ACC112 (cell line): ENCODE data around the gene CALML5.

Experiments used
- H2AFZ ChIP-seq: fragments of 200-600 bp; sonication (generic); one replicate; pipeline ENCODE4 v1.6.0; 2017; ENCODE audit warnings: antibody characterized with exemption, low read length; ENCODE audit not compliant: unreplicated experiment
- H3K27ac ChIP-seq: fragments of 200-600 bp; sonication (generic); 2 replicates; pipeline ENCODE4 v1.5.1; 2014; ENCODE audit warnings: low read depth, mild to moderate bottlenecking, antibody characterized with exemption, low read length, moderate library complexity
- H3K27me3 ChIP-seq: fragments of 200-600 bp; sonication (generic); 2 replicates; pipeline ENCODE4 v1.6.1; 2014; ENCODE audit warnings: mild to moderate bottlenecking, antibody characterized with exemption, low read length, moderate library complexity, mixed read lengths; ENCODE audit not compliant: insufficient read depth
- H3K36me3 ChIP-seq: fragments of 200-600 bp; sonication (generic); 2 replicates; pipeline ENCODE4 v1.6.1; 2016; ENCODE audit warnings: mild to moderate bottlenecking, antibody characterized with exemption, low read length, moderate library complexity, mixed read lengths; ENCODE audit not compliant: insufficient read depth
- H3K4me1 ChIP-seq: fragments of 200-600 bp; sonication (generic); one replicate; pipeline ENCODE4 v1.6.1; 2016; ENCODE audit warnings: low read length, mixed read lengths; ENCODE audit not compliant: insufficient read depth, unreplicated experiment, control insufficient read depth
- H3K4me3 ChIP-seq: fragments of 200-600 bp; sonication (generic); 2 replicates; pipeline ENCODE4 v1.5.1; 2014; ENCODE audit warnings: mild to moderate bottlenecking, low read depth, low read length
- H3K79me2 ChIP-seq: fragments of 200-600 bp; sonication (generic); one replicate; pipeline ENCODE4 v1.6.0; 2016; ENCODE audit warnings: low read length; ENCODE audit not compliant: control insufficient read depth, unreplicated experiment, insufficient read depth

CALML5 gene

DNA sequence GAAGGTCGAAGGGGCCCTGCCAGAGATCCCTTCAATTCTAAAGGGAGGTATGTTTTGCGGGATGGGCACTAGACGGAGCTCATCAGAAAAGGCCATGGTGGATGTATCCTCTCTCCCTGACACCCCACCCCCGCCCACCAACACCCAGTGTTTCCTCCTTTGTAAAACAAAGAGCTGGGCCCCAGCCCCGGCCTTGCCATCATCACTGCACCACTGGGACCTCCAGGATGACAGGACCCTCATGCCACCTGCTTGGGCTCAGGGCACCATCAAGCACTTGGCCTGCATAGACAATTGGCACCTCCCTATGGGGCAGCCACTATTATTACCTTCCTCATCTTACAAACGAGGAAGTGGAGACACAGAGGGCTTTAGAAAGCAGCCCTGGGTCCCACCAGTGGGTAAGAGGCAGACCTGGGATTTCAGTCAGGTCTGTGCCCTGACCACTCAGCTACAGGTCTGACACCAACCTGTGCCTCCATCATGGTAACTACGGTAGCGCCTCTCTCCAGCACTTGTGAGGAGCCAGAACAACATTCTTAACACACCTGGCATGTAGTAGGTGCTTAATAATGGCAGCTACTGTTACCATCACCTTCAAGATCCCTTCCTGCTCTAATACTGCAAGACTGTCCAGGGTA, 27.4 kb upstream of the CALML5 start:
- H3K79me2 ChIP-seq: no peaks in the 10 kb centered on the region
- H3K27ac ChIP-seq: no peak overlapping the region
- no peak overlapping the region for H3K4me3 ChIP-seq
- 0 out of 2 replicates have a peak, but pooled peaks cover 5% of the 10 kb centered on the region for H3K27me3 ChIP-seq
- no peaks in the 10 kb centered on the region for H3K36me3 ChIP-seq
- H2AFZ ChIP-seq: no peak overlapping the region
- no peaks in the 10 kb centered on the region for H3K4me1 ChIP-seq

GRCh38 chr10:5525561-5526341, 26.4 kb upstream of the CALML5 start:
- Histone ChIP-seq H3K27ac (no peak overlapping the region), H2AFZ (no peak overlapping the region), H3K36me3 (no peaks in the 10 kb centered on the region), H3K79me2 (no peaks in the 10 kb centered on the region), H3K4me1 (no peaks in the 10 kb centered on the region), H3K4me3 (no peak overlapping the region), H3K27me3 (0 out of 2 replicates have a peak, but pooled peaks cover 5% of the 10 kb centered on the region)

DNA sequence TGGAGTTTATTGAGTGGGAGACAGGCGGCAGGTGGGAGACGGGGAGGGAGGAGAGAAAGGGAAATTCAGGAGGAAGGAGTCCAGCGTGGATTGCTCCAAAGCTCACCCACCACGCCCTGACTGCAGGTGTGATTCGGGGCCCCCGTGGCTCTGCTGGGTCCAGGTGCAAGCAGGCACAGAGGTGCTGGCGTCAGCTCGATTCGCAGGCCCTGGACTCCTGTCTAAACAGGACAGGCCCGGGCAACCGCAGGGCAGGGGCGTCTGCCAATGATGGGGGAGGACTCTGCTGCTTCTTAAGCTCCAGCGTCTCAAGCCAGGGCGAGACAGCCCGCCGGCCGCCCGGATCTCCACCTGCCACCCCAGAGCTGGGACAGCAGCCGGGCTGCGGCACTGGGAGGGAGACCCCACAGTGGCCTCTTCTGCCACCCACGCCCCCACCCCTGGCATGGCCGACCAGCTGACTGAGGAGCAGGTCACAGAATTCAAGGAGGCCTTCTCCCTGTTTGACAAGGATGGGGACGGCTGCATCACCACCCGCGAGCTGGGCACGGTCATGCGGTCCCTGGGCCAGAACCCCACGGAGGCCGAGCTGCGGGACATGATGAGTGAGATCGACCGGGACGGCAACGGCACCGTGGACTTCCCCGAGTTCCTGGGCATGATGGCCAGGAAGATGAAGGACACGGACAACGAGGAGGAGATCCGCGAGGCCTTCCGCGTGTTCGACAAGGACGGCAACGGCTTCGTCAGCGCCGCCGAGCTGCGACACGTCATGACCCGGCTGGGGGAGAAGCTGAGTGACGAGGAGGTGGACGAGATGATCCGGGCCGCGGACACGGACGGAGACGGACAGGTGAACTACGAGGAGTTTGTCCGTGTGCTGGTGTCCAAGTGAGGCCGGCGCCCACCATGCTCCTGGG, 25.5 kb upstream of the CALML5 start, which contains the start of gene CALML3:
TSS of gene CALML3 (plus strand) at position 321 of the 920 bp plus-strand sequence. CDS start at position 446, 125 bp downstream.
- no peaks in the 10 kb centered on the region for H3K36me3 ChIP-seq
- H3K4me1 ChIP-seq: no peaks in the 10 kb centered on the region
- H3K4me3 ChIP-seq: no peak within 1 kb of the TSS
- no peaks in the 10 kb centered on the region for H3K79me2 ChIP-seq
- no peak within 1 kb of the TSS for H3K27ac ChIP-seq
- peaks cover 3% of the 10 kb centered on the region; the same call in 1 of the 2 replicates for H3K27me3 ChIP-seq
- H2AFZ ChIP-seq: no peak within 1 kb of the TSS

- no peaks in the 10 kb centered on the region for H3K36me3 ChIP-seq
- no peak overlapping the region for H3K4me3 ChIP-seq
- H3K4me1 ChIP-seq: no peaks in the 10 kb centered on the region
- peaks cover 9% of the 10 kb centered on the region; the same call in 1 of the 2 replicates for H3K27me3 ChIP-seq
- no peak overlapping the region for H2AFZ ChIP-seq
- H3K79me2 ChIP-seq: no peaks in the 10 kb centered on the region
- no peak overlapping the region for H3K27ac ChIP-seq
Observed at GRCh38 chr10:5523796-5524574, 24.6 kb upstream of the CALML5 start.

- Histone ChIP-seq H3K27ac (no peak overlapping the region), H3K4me3 (no peak overlapping the region), H2AFZ (no peak overlapping the region), H3K36me3 (no peaks in the 10 kb centered on the region), H3K79me2 (no peaks in the 10 kb centered on the region), H3K27me3 (peaks cover 14% of the 10 kb centered on the region; the same call in 1 of the 2 replicates), H3K4me1 (no peaks in the 10 kb centered on the region)
Observed at GRCh38 chr10:5522913-5523560, 23.7 kb upstream of the CALML5 start.

DNA sequence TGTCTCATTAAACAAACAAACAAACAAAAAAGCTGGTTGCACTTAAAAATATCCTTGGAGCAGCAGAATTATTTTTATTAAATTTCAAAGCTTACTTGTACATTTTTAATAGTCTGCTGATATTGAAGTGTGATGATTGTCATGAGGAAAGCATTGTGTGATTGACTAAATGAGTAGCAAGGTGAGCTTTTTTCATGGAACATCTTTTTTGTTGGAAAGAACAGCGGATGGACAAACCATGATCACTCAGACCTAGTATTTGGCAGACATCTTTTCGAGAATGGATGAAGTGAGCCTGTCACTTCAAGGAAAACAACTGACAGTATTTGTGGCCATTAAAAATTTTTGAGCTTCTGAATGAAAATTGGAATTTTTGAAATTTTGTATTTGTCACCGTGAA, 19.7 kb upstream of the CALML5 start:
- H3K4me1 ChIP-seq: no peaks in the 10 kb centered on the region
- H3K27ac ChIP-seq: no peak overlapping the region
- no peaks in the 10 kb centered on the region for H3K36me3 ChIP-seq
- no peak overlapping the region for H3K4me3 ChIP-seq
- H3K79me2 ChIP-seq: no peaks in the 10 kb centered on the region
- peaks cover 30% of the 10 kb centered on the region; the same call in 1 of the 2 replicates for H3K27me3 ChIP-seq
- no peak overlapping the region for H2AFZ ChIP-seq

GRCh38 chr10:5518143-5518542, 18.8 kb upstream of the CALML5 start:
- Histone ChIP-seq H3K27me3 (peaks cover 30% of the 10 kb centered on the region; the same call in 1 of the 2 replicates), H2AFZ (no peak overlapping the region), H3K4me3 (no peak overlapping the region), H3K27ac (no peak overlapping the region), H3K79me2 (no peaks in the 10 kb centered on the region), H3K36me3 (no peaks in the 10 kb centered on the region), H3K4me1 (no peaks in the 10 kb centered on the region)

DNA sequence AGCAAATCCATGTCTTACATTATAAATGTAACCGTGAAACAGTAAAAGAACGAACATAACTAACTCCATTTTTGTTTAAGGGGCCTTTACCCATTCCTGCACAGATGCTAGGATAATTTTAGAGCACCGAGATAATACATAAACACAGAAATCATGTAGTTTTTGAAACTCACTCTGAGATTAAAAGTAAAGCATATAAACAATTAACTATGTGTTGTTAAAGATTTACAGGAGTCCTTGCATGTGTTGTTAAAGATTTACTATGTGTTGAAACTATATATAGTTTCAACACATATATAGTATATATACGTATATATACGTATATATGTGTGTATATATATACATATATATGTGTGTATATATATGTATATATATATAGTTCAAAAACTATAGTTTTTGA, 18.2 kb upstream of the CALML5 start:
- Histone ChIP-seq H3K27ac (no peak overlapping the region), H2AFZ (no peak overlapping the region), H3K36me3 (no peaks in the 10 kb centered on the region), H3K4me3 (no peak overlapping the region), H3K27me3 (peaks cover 30% of the 10 kb centered on the region; the same call in 1 of the 2 replicates), H3K79me2 (no peaks in the 10 kb centered on the region), H3K4me1 (no peaks in the 10 kb centered on the region)

DNA sequence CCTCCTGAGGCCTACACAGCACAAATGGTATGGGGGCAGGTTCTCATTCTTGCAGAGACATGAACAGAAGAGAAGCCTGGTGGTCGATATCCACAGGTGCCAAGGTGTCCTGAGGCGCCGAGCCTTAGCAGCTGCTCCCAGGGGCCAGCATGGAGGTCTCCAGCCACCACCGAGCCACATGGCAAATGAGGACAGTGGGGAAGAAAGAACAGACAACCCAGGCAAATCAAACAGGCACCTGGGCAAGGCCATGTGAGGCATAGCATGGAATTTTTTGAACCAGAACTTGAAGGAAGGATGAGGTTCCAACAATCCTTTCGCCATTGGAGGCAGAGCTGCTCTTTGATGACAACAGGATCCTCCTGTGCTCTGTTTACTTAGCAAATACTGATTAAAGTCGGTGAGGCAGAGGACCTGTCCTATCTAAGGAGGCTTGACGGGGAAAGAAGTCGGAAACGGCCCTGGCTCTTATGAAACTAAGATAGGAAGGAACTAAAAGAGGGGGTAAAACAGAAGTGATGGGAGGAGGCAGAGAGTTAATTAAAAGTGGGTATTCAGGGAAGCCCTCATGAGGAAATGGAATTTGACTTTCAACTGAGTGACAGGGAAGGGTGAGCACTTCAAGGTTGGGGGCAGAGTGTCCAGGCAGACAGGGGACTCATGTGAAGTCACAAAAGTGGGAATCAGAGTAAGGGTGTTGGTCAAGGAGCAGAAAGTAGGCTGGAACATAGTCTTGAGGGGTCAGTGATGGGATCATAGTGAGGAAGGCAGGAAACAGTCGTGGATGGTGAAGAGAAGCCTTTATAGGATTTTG, 16.8 kb upstream of the CALML5 start:
- Histone ChIP-seq H3K4me1 (no peaks in the 10 kb centered on the region), H3K36me3 (no peaks in the 10 kb centered on the region), H3K27ac (no peak overlapping the region), H3K4me3 (no peak overlapping the region), H3K79me2 (no peaks in the 10 kb centered on the region), H2AFZ (no peak overlapping the region), H3K27me3 (peaks cover 38% of the 10 kb centered on the region; the same call in 1 of the 2 replicates)
